ENCODE data around the gene DDHD1. TPM values are rescaled to one million over a fixed set of nuclear protein-coding genes. Genes with fewer than 3 reads are reported as not detected.

Gene DDHD1
- total RNA-seq, 1 experiment from 2014 or later = 15.7 TPM

- Histone ChIP-seq H3K79me1 (ENCODE audit: insufficient read depth, low read depth, low read length, poor library complexity, severe bottlenecking) (no peaks in the 10 kb centered on the region), H3T11ph (ENCODE audit: low read length) (no peak overlapping the region), H3K56ac (ENCODE audit: insufficient read length, low read depth, low read length) (no peak overlapping the region), H3K27ac (ENCODE audit: insufficient read length, low read depth, low read length) (no peak overlapping the region), H3K27me3 (ENCODE audit: insufficient read depth, low read length) (no peaks in the 10 kb centered on the region), H2AK5ac (ENCODE audit: insufficient read length, low read length) (no peak overlapping the region), H3K23ac (ENCODE audit: insufficient read length, low read depth, low read length) (no peak overlapping the region), H2BK15ac (ENCODE audit: low read depth, low read length) (no peak overlapping the region), H3K79me2 (ENCODE audit: insufficient read depth, low read length) (peaks cover 9% of the 10 kb centered on the region; the same call in 1 of the 2 replicates), H2BK20ac (ENCODE audit: low read depth, low read length, poor library complexity, severe bottlenecking) (no peak overlapping the region), H3K4me1 (ENCODE audit: insufficient read depth, low read length) (no peaks in the 10 kb centered on the region; the same call in 1 of the 2 replicates), H3K4ac (ENCODE audit: low read depth, low read length) (no peak overlapping the region), H4K8ac (replicated peaks; ENCODE audit: insufficient read length, low read depth, low read length) (no peak overlapping the region), H3K18ac (ENCODE audit: insufficient read length, low read depth, low read length) (no peak overlapping the region), H3K4me2 (ENCODE audit: insufficient read depth, insufficient read length, low read length) (no peak overlapping the region), H4K20me1 (ENCODE audit: control insufficient read depth, insufficient read depth, insufficient read length) (no peaks in the 10 kb centered on the region), H4K5ac (ENCODE audit: insufficient read length, low read depth, low read length) (no peak overlapping the region), H2AFZ (ENCODE audit: low read length) (no peak overlapping the region), H2BK120ac (ENCODE audit: low read depth, low read length, poor library complexity, severe bottlenecking) (no peak overlapping the region), H3K14ac (ENCODE audit: insufficient read depth, low read length) (no peak overlapping the region), H3K9ac (ENCODE audit: extremely low read depth, insufficient read length, low read length) (no peak overlapping the region), H3K9me3 (ENCODE audit: control insufficient read depth, low read depth, low read length) (no peaks in the 10 kb centered on the region), H3K23me2 (ENCODE audit: insufficient read length, low read depth, low read length, poor library complexity, severe bottlenecking) (peaks cover 3% of the 10 kb centered on the region), H2BK12ac (ENCODE audit: insufficient read length, low read depth, low read length) (no peak overlapping the region), H4K91ac (ENCODE audit: insufficient read length, low read depth, low read length) (no peak overlapping the region), H2BK5ac (ENCODE audit: insufficient read length, low read length) (no peak overlapping the region)
- Mint-ChIP-seq H3K36me3 (ENCODE audit: insufficient read depth in 1 of 3, low read depth in 3 of 3) (peaks cover under 1 to 16% (median 8%) of the 10 kb centered on the region in 3 experiments; a peak in 5 of 7 replicates), H3K4me3 (no peak overlapping the region), H3K4me1 (peaks cover 33 to 34% of the 10 kb centered on the region in 2 experiments), H3K27ac (no peak overlapping the region), H3K27me3 (ENCODE audit: low read depth) (no peaks in the 10 kb centered on the region), H3K9me3 (peaks cover 3 to 13% of the 10 kb centered on the region in 2 experiments)
- no peak for DNase-seq
- TF ChIP-seq CTCF (conservative IDR thresholded peaks at IDR 0.05) = no peak
- no CpG with 5 or more reads among the region's 3 CpGs for WGBS (ENCODE audit: extremely low coverage, insufficient read length, low lambda C conversion rate)
These were observed 6.4 kb downstream of the DDHD1 start for GRCh38 chr14:53146739-53147138.
